Umbilical cord (tissue), 2 donors: ENCODE data around the gene NFIC. TPM values are rescaled to one million over a fixed set of nuclear protein-coding genes. Genes with fewer than 3 reads are reported as not detected.
A peak's percentile ranks its signal among the peaks of the same experiment; 100 is the strongest.

ENCODE experiments used
- DNase-seq: peaks from one replicate; pipeline ENCODE4 v3.0.0-alpha.2; 2015; ENCODE audit warnings: low spot score
- total RNA-seq: library from RNA; depleted of rRNA; stranded (reverse); fragments of >200 nt; gene quantifications from one replicate; pipeline ENCODE4 v1.2.3, GENCODE V29; 2014; ENCODE audit warnings: low replicate concordance; ENCODE audit not compliant: insufficient read depth

NFIC gene
- total RNA-seq, 1 donor from 2014 or later, result 37.3 TPM

GRCh38 chr19:3359015-3359918, 7.1 kb upstream of the NFIC start:
- peak; percentile 66 for DNase-seq

DNA sequence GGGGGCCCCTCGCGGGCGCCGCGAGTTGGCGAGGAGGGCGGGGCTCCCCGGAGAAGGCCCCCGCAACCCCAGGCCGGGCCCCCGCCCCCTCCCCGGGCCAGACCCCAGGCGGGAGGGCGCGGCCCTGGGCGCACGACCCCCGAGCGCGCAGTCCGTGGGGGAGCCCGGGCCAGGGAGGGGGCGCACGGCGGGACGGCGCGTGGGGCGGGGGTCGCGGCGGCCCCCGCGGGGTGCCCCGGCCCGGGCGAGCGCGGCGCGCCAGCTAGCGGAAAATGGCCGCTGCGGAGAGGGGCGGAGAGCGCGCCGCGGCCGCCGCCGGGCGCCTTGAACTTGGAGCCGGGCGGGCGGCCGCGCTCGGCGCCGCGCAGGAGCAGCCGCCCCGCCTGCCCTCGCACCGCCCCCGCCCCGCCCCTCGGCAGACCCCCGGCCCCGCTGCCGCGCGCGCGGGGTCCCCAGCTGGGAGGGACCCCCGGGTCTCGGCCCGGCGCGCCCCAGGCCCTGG, 6.4 kb upstream of the NFIC start:
- DNase-seq, result no peak

DNA sequence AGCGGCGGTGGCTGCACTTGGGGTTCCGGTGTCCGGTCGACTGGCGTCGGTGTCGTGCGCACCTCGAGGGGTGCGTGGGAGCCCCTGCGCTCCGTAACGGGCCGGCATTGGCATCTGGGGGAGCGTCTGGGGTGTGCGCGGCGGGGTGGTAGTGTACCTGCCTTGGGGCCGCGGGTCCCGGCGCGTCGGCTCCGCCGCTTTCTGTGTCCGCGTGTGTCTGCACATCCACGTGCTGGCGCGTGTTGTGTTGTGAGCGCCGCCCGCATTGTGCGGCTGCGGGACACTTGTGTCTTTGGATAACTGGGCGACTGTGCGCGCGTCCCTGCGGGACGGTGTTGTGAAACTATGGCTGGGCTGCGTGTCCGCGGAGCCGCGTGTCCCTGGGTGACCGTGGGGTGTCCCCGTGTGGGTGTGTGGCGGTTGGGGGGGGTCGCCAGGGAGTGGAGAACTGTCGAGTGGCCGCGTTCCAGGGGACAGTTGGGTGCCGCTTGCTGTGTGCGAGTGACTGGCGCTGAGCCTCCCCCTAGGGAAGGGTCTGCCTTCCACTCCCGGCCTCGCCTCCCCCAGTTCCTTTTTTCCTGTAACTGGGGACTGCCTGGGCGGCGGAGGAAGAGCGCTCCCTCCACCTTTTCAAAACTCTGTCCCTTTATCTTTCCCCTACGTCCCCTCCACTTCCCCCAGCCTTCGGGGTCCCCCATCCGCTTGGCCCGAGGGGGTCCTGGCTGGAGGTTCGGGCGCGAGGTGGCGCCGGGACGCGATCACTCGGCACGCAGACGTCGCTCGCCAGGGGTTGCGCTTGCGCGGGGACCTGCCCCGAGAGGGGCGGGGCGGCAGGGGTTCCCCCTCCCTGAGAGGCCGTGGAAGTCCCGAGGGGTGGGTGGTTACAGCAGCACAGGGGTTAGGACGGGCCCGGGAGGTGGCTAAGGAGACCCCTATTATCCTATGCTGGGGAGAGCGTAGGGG, 5.7 kb upstream of the NFIC start:
- DNase-seq, result peak; percentile 54

- DNase-seq, result no peak
Measured at GRCh38 chr19:3361384-3362216, 4.8 kb upstream of the NFIC start.

- no peak for DNase-seq
Measured at GRCh38 chr19:3362217-3362906, 4.0 kb upstream of the NFIC start.

DNA sequence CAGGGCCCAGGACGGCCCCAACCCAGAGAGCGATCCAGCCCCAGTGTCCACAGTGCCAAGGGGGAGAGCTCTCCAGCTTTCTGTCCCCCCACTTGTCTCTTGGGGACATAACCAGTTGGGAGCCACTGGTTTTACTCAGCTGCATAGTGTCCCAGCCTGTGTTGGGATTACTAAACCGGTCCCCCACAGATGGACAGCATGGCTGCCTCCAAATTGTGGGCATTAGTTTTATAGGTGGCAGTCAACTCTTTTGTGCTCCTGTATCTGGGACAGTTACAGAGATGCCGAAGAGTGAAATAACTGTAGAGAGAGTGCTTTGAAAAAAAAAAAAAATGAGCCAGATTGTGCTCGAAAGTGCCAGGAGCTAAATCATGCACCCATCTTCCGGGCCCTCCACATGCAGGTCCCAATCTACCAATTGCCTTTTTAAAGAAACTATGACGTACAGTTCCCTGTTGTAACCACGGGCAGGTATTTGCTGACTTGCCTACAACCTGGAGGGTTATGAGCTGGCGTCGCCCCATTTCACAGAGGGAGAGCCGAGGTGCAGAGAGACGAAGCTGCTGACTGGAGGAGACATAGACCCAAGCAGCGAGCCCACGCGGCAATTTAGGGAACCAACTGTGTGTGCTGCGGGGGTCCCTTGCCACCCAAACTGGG, 2.4 kb upstream of the NFIC start:
- no peak for DNase-seq

- DNase-seq, result no peak
Measured at GRCh38 chr19:3364501-3364858, 1.9 kb upstream of the NFIC start.

DNA sequence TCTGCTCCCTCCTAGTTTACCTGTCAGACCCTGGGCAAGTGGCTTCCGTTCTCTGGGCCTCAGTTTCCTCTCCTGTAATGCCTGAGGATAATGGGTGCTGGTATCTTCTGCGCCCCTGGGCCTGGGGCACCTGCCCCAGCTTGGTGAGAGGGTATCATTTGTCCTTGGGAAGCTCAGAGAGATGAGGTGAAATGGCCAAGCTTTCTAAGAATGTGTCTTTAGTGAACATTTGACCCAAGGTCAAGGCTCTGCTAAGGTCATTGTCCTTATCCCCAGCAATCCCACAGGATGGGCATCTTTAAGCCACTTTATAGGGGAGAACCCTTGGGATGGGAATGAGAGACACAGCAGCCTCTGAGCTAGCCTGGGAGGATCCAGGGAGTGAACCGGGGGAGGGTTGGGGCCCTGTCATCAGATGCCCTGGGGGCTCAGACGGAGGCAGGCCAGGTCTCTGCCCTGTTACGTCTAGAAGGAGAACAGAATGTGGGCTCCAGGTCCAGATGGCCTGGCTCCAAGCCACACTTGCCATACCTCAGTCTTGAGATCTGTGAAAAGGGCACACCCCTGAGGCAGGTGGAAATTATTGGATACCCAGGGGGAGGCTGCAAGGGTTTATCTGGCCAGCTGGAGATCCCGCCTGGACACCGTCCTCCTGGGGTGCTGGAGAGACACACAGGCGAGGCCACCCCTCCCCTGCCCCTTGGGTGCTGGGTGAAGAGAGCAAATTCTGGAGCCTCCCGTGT, 1.1 kb upstream of the NFIC start:
- DNase-seq, result no peak

DNA sequence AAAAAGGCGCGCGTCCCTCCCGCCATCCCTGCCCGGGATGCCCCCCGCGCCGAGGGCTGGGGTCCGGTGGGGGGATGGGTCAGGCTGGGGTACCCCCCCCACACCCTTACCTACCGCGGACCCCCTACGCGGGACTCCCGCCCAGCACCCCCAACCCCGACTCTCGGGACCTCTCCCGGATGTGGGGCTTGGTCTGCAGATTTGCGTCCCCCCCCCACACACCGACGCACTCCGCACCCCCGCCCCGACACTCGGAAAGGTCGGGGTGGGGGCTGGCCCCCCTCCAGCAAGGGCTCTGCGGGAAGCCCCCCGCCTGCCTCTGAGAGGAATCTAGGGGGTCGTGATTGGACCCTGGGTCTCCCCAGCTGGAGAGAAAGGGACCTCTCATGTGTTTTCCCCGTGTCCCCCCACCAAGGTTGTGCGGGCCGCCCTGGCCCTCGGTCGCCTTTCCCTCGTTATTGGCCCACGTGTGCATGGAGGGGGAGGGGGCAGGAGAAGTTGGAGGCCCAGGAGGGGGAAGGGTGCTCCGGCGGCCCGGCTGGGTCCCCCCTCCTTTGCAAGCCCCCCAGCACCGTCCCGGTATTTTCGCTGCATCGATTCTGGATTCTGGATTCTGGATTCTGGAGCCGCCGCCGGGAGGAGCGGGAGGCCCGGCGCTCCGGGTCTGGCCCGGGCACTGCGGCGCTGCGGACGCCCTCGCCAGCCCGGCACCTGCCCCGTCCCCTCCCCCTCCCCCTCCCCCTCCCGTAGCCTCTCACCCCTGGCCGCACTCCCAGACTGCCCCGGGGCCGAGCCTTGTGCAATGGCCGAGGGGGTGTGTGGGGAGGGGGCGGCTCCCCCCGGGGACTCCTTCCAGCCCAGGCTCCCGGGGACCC, 607 bp downstream of the NFIC start:
- DNase-seq, result no peak

- no peak for DNase-seq
Measured at GRCh38 chr19:3367628-3368440, 1.5 kb downstream of the NFIC start.

GRCh38 chr19:3368441-3368795, 2.0 kb downstream of the NFIC start:
- no peak for DNase-seq

DNA sequence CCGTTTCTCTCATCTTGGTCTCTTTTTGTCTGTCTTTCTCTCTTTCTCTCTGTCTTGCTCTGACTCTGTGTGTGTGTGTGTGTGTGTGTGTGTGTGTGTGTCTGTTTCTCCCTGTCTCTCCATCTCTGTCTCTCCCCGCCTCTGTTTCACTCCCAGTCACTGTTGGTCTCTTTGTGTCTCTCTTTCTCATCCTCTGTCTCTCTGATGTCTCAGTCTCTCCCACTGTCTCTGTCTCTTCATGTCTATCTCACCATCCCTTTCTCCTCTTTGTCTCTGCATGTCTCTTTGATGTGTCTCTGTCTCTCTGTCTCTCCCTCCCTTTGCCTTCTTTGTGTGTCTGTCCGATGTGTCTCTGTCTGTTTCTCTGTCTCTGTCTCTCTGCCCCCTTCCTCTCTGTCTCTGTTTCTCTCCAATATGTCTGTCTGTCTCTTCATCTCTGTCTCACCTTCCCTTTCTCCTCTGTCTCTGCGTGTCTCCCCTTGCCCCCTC, 2.5 kb downstream of the NFIC start:
- DNase-seq, result no peak

- DNase-seq, result peak; percentile 84
Measured at GRCh38 chr19:3369337-3370213, 3.2 kb downstream of the NFIC start.

- peak; percentile 87 for DNase-seq
Measured at GRCh38 chr19:3370214-3370720, 3.9 kb downstream of the NFIC start.

DNA sequence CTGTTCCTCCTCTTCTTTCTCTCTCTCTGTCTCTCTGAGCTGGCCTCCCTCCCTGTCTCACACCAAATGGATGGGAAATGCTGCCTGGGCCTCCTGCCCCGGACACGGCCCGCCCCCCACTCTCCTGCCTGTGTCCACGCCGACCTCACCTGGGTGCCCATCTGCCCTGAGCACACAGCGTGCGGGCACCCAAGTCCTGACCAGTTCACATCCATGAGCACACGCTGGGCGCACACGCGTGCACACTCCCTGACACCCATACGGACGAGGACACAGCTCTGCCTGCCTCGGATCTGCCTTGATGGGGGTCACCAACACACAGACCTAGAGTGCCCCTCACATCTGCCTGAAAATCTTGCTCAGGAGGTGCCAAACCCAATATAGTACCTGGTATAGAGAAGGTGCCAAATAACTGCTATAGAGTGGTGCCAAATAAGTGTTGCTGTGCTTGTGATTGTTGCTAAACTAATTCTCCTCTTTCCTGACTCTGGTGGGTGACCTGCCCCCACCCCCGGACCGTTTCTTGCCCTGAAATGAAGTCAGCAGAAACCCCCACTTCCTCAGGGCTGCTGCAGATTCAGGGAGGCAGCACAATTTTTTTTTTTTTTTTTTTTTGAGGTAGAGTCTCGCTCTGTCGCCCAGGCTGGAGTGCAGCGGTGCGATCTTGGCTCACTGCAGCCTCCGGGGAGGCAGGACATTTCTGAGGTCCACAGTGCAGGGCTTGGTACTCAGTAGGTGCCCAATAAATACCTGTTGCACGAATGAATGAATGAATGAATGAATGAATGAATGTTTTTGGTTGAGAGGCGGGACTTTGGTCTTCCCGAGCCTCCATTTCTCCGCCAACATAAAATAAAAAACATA, 4.6 kb downstream of the NFIC start:
- DNase-seq, result no peak
